ENCODE measurements around the gene KNOP1.

Gene KNOP1

GRCh38 chr16:19717741-19718623 lies at the start of gene KNOP1, which contains the start of gene IQCK:
Gene KNOP1 (minus strand): TSS chr16:19718227. CDS start chr16:19715035, 3,192 bp downstream.
Gene IQCK (plus strand): TSS chr16:19718271. CDS start chr16:19718307, 36 bp downstream.
- no peak for TF ChIP-seq ZFX (IDR thresholded peaks at IDR 0.05; ENCODE audit: borderline replicate concordance)
- TF ChIP-seq, protein P1, sequence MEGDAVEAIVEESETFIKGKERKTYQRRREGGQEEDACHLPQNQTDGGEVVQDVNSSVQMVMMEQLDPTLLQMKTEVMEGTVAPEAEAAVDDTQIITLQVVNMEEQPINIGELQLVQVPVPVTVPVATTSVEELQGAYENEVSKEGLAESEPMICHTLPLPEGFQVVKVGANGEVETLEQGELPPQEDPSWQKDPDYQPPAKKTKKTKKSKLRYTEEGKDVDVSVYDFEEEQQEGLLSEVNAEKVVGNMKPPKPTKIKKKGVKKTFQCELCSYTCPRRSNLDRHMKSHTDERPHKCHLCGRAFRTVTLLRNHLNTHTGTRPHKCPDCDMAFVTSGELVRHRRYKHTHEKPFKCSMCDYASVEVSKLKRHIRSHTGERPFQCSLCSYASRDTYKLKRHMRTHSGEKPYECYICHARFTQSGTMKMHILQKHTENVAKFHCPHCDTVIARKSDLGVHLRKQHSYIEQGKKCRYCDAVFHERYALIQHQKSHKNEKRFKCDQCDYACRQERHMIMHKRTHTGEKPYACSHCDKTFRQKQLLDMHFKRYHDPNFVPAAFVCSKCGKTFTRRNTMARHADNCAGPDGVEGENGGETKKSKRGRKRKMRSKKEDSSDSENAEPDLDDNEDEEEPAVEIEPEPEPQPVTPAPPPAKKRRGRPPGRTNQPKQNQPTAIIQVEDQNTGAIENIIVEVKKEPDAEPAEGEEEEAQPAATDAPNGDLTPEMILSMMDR (IDR thresholded peaks at IDR 0.05) = no peak
- H3K27ac ChIP-seq = peak within 1 kb of the TSS; percentile 88

DNA sequence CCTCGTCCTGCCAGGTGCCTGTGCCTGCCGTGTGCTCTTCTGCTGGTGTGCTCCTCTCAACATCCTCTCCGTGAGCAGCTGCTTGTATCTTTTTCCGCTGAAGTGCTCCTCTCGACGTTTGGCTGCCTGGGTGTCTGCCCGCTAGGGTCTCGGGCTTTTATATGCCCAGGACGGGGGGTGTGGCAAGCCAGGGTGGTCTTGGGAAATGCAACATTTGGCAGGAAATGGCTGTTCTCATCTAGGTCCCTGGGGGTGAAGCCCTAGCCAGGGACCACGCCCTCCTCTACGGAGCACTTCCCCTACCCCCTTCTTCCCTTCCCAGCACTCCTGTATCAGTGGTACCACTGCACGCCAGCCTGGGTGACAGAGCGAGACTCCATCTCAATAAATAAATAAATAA lies 49.5 kb upstream of the KNOP1 start:
- TF ChIP-seq, protein P1 (IDR thresholded peaks at IDR 0.05) = no peak
- TF ChIP-seq ZFX (IDR thresholded peaks at IDR 0.05; ENCODE audit: borderline replicate concordance) = no peak
- no peak overlapping the region for H3K27ac ChIP-seq

DNA sequence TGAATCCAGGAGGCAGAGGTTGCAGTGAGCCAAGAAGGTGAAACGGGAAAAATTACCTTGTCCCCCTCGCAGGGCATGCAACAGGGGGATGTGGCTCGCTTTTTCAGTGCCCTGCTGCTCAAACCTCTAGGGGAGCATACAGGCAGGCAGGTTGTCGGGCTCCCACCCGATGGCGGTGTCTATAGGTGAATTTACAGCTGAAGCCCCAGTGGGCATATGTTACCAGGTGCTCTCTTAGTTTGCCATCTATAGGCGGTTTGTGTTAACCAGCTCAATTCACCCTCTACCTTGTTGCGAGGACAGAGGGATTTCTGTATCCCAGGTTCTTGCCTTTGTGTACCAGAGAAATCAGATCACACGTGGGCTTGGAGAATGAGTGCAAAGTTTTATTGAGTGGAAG lies 49.0 kb upstream of the KNOP1 start:
- no peak overlapping the region for H3K27ac ChIP-seq
- TF ChIP-seq ZFX (IDR thresholded peaks at IDR 0.05; ENCODE audit: borderline replicate concordance) = no peak
- TF ChIP-seq, protein P1 (IDR thresholded peaks at IDR 0.05) = no peak

DNA sequence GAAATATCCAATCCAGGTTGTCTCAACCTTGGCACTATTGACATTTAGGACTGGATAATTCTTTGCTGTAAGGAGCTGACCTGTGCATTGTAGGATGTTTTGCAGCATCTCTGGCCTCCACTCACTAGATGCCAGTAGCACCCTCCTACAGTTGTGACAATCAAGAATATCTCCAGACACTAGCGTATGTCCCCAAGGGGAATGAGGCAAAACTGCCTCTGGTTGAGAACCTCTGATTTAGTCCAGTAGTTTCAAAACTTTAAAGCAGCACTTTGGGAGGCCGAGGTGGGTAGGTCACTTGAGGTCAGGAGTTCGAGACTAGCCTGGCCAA lies 48.5 kb upstream of the KNOP1 start:
- H3K27ac ChIP-seq = no peak overlapping the region
- TF ChIP-seq, protein P1 (IDR thresholded peaks at IDR 0.05) = no peak
- TF ChIP-seq ZFX (IDR thresholded peaks at IDR 0.05; ENCODE audit: borderline replicate concordance) = no peak

GRCh38 chr16:19765860-19766553 lies 48.0 kb upstream of the KNOP1 start:
- H3K27ac ChIP-seq = no peak overlapping the region
- TF ChIP-seq, protein P1 (IDR thresholded peaks at IDR 0.05) = no peak
- no peak for TF ChIP-seq ZFX (IDR thresholded peaks at IDR 0.05; ENCODE audit: borderline replicate concordance)

GRCh38 chr16:19760356-19761060 lies 42.5 kb upstream of the KNOP1 start:
- TF ChIP-seq, protein P1 (IDR thresholded peaks at IDR 0.05) = no peak
- no peak for TF ChIP-seq ZFX (IDR thresholded peaks at IDR 0.05; ENCODE audit: borderline replicate concordance)
- no peak overlapping the region for H3K27ac ChIP-seq

Measured in 22Rv1 (cell line).